ENCODE results near the gene BPIFB6.

Gene BPIFB6

GRCh38 chr20:33093074-33093473, 61.6 kb downstream of the BPIFB6 start:
- DNase-seq = no peak

DNA sequence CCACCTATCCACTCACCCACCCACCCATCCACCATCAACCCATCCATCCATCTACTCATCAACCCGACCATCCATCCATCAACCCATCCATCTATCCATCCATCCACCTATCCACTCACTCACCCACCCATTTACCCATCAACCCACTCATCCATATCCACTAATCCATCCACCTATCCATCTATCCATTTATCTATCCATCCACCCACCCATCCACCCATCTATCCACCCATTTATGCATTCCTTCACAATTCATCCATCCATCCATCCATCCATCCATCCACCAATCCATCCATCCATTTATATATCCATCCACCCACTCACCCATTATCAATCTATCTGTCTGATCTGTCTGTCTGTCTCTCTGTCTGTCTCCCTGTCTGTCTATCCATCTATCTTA, 62.1 kb downstream of the BPIFB6 start:
- DNase-seq = no peak

Data from NCI-H82 (cell line).